Measurements from ENCODE around the gene TEX2. TPM values are rescaled to one million over a fixed set of nuclear protein-coding genes. Genes with fewer than 3 reads are reported as not detected.

TEX2 gene
- total and polyA plus RNA-seq, 9 of the 15 experiments (the other 6 are each of a cell fraction or from before 2014, with no cell fraction given) = 4.1 to 27.6 (median 19.3) TPM

DNA sequence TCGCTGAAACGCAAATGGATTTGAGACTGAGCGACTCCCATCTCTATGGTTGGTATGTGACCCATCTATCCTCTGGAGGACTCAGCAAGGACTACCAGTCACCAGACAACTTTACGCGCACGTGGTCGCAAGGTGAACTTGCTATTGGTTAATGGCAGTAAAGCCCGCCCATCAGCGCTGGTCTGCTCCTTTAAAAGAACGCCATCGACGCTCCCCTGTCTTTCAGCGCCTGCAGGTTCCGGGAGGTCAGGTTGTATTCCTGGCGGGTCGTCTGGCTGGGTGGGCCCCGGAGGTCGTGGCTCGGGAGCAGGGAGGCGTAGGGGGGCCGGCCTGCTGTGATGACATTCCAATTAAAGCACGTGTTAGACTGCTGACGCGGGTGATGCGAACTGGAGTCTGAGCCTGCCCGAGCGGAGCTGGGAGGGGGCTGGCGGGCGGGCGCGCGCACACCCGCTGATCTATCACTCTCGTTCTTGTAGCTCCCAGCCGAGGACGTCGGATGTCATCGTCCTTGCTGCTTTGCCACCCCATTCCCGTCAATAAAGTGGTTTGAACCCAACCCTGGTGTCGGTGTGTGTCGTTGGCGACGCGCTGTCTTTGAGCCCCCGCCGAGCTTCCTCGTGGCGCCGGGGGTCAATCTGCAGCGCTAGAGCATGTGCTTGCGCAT is 117.2 kb downstream of the TEX2 start (continued):
- TF ChIP-seq NELFE (IDR thresholded peaks at IDR 0.05; ENCODE audit: insufficient read depth, insufficient read length) (peak; percentile 91), TAF9B (IDR thresholded peaks at IDR 0.05; ENCODE audit: partially characterized antibody) (peak; percentile 94), IFI16 (CRISPR knock-in tag; IDR thresholded peaks at IDR 0.05) (no peak), TEAD4 (IDR thresholded peaks at IDR 0.05; ENCODE audit: low read length) (peak; percentile 82), TEAD4 (CRISPR knock-in tag; IDR thresholded peaks at IDR 0.05; ENCODE audit: borderline replicate concordance) (peak; percentile 76; the same call in 1 of the 2 replicates), NFXL1 (CRISPR knock-in tag; IDR thresholded peaks at IDR 0.05) (peak; percentile 62; the same call in 1 of the 2 replicates), KDM1A (IDR thresholded peaks at IDR 0.05) (0 out of 4 replicates have a peak, but pooled peaks of 1 of the 2 experiments have one; percentile 4), ZNF551 (CRISPR knock-in tag; IDR thresholded peaks at IDR 0.05) (no peak), ETV5 (CRISPR knock-in tag; IDR thresholded peaks at IDR 0.05; ENCODE audit: low read depth) (peak; percentile 73), C11orf30 (IDR thresholded peaks at IDR 0.05; ENCODE audit: low read depth) (peak; percentile 64), CXXC5 (CRISPR knock-in tag; IDR thresholded peaks at IDR 0.05) (peak; percentile 80), THAP7 (CRISPR knock-in tag; IDR thresholded peaks at IDR 0.05) (0 out of 2 replicates have a peak, but pooled peaks have one; percentile 79), PHB (CRISPR knock-in tag; IDR thresholded peaks at IDR 0.05) (no peak), ETV6 (IDR thresholded peaks at IDR 0.05; ENCODE audit: borderline replicate concordance in 1 of 2, low read depth in 2 of 2, low read length in 1 of 2) (no peak), ETV6 (CRISPR knock-in tag; IDR thresholded peaks at IDR 0.05; ENCODE audit: borderline replicate concordance) (0 out of 2 replicates have a peak, but pooled peaks have one; percentile 16), PCBP1 (IDR thresholded peaks at IDR 0.05; ENCODE audit: low read depth, low read length, poor library complexity, severe bottlenecking) (peak; percentile 77), ZNF12 (CRISPR knock-in tag; IDR thresholded peaks at IDR 0.05) (peak; percentile 68; the same call in 1 of the 2 replicates), PRMT5 (CRISPR knock-in tag; IDR thresholded peaks at IDR 0.05) (0 out of 2 replicates have a peak, but pooled peaks have one; percentile 35), SAP30 (IDR thresholded peaks at IDR 0.05; ENCODE audit: borderline replicate concordance, insufficient read depth, low read depth, low read length, poor library complexity, severe bottlenecking) (peak; percentile 68), SNRNP70 (optimal IDR thresholded peaks at IDR 0.05; ENCODE audit: low read depth, low read length) (peak; percentile 6), SMAD3 (CRISPR knock-in tag; conservative IDR thresholded peaks at IDR 0.05) (peak; percentile 49; the same call in 1 of the 2 replicates), NRF1 (conservative IDR thresholded peaks at IDR 0.05 in 1 of 2, IDR thresholded peaks at IDR 0.05 in 1 of 2) (peak; percentile 79 to 80)
- TF ChIP-seq, protein P1, sequence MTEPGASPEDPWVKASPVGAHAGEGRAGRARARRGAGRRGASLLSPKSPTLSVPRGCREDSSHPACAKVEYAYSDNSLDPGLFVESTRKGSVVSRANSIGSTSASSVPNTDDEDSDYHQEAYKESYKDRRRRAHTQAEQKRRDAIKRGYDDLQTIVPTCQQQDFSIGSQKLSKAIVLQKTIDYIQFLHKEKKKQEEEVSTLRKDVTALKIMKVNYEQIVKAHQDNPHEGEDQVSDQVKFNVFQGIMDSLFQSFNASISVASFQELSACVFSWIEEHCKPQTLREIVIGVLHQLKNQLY (CRISPR knock-in tag; conservative IDR thresholded peaks at IDR 0.05) = 0 out of 4 replicates have a peak, but pooled peaks of 1 of the 2 experiments have one; percentile 43
